Muscle layer of colon (tissue), 2 donors: ENCODE data around the gene TXNDC11.
A peak's percentile ranks its signal among the peaks of the same experiment; 100 is the strongest.

Experiments used
- H3K27ac ChIP-seq: one replicate; pipeline ENCODE4 v1.7.0; 2013; ENCODE audit warnings: low read depth, mild to moderate bottlenecking, low read length, moderate library complexity
- H3K27me3 ChIP-seq, 2 donors: one replicate each; pipeline ENCODE4 v1.7.0; 2013; ENCODE audit warnings: low read length in 2 of 2, mild to moderate bottlenecking in 2 of 2; ENCODE audit not compliant: insufficient read depth in 2 of 2, control insufficient read depth in 1 of 2
- H3K36me3 ChIP-seq: one replicate; pipeline ENCODE4 v1.7.0; 2013; ENCODE audit warnings: mild to moderate bottlenecking, low read length; ENCODE audit not compliant: insufficient read depth
- H3K4me1 ChIP-seq: one replicate; pipeline ENCODE4 v1.7.0; 2013; ENCODE audit warnings: mild to moderate bottlenecking, low read length; ENCODE audit not compliant: insufficient read depth
- H3K4me3 ChIP-seq, 2 donors: one replicate each; pipeline ENCODE4 v1.7.0; 2013; ENCODE audit warnings: low read length in 2 of 2, low read depth in 1 of 2, mild to moderate bottlenecking in 1 of 2, moderate library complexity in 1 of 2
- H3K9ac ChIP-seq: one replicate; pipeline ENCODE4 v1.7.0; 2013; ENCODE audit warnings: low read length
- H3K9me3 ChIP-seq: one replicate; pipeline ENCODE4 v1.7.0; 2013; ENCODE audit warnings: mild to moderate bottlenecking, low read length
- donor health status: abdominal sarcoma.
- donor health status: Adenocarcinoma of cecum.

The TXNDC11 gene

DNA sequence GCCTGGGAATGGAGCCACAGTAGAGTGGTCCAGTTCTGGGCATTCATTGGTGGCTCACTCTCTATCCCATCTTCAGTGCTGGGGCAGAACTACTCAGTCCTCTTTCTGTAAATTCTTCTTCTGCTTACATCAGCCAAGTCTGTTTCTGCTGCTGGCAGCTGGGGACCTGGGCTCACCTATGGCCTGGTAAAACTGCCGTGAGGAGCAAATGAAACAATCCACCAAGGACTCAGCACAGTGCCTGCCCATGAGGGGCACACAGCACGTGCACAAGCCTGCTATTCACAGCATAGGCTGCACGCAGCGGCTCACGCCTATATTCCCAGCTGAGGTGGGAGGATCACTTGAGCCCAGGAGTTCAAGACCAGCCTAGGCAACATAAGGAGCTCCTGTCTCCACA is 105.3 kb downstream of the TXNDC11 start:
- Histone ChIP-seq H3K27ac (no peak overlapping the region), H3K9me3 (no peaks in the 10 kb centered on the region), H3K36me3 (no peaks in the 10 kb centered on the region), H3K27me3 (no peaks in the 10 kb centered on the region), H3K4me1 (peaks cover 21% of the 10 kb centered on the region), H3K4me3 (no peak overlapping the region), H3K9ac (no peak overlapping the region)

DNA sequence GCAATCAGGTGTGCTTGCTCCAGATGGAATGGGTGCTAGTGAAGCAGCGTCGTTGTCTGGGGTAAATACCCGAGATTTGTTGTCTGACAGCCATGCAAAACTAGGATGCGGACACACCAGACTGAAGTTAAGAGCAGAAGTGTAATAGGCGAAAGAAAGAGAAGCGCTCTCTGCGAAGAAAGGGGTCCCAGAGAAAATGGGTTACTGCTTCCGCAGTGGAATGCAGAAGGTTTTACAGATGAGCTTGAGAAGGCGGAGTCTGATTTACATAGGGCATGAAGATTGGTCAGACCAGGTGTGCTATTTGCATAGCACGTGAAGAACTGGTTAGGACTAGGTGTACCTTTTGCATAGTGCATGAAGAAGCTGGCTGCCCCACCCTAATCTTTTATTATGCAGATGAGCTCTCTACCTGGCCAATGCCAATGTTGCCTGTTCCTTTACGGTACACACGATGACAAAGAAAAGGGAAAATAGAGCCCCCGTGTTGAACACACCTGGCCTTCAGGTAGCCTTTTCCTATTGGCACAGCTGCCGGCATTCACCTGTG is 106.4 kb downstream of the TXNDC11 start:
- Histone ChIP-seq H3K4me1 (peaks cover 19% of the 10 kb centered on the region), H3K27ac (no peak overlapping the region), H3K9ac (no peak overlapping the region), H3K4me3 (no peak overlapping the region), H3K27me3 (no peaks in the 10 kb centered on the region), H3K36me3 (no peaks in the 10 kb centered on the region), H3K9me3 (no peaks in the 10 kb centered on the region)

DNA sequence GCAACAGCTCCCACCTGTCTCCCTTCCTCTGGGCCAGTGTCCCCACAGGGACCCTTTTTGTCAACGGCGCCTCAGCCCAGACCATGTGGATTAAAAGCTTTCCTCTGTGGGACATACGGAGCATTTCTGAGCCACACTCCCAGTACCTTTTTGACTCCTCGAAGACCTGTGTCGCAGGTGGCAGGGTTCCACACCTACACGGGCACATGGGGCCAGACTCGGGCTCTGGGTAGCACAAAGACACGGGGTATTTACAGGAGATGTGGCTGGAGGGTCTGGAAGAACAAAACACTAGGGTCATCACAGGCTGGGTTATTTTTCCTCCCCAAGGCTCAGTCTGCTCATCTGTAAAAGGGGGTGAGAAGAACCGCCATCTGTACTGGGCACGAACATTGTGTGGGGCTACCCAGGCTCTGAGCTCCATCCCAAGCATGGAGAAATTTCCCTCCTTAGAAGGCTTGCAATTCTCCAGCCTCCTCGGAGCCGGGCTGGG is 106.9 kb downstream of the TXNDC11 start:
- H3K9me3 ChIP-seq: no peaks in the 10 kb centered on the region
- peaks cover 14% of the 10 kb centered on the region for H3K4me1 ChIP-seq
- no peaks in the 10 kb centered on the region for H3K27me3 ChIP-seq
- H3K9ac ChIP-seq: no peak overlapping the region
- H3K36me3 ChIP-seq: no peaks in the 10 kb centered on the region
- H3K27ac ChIP-seq: no peak overlapping the region
- no peak overlapping the region for H3K4me3 ChIP-seq

DNA sequence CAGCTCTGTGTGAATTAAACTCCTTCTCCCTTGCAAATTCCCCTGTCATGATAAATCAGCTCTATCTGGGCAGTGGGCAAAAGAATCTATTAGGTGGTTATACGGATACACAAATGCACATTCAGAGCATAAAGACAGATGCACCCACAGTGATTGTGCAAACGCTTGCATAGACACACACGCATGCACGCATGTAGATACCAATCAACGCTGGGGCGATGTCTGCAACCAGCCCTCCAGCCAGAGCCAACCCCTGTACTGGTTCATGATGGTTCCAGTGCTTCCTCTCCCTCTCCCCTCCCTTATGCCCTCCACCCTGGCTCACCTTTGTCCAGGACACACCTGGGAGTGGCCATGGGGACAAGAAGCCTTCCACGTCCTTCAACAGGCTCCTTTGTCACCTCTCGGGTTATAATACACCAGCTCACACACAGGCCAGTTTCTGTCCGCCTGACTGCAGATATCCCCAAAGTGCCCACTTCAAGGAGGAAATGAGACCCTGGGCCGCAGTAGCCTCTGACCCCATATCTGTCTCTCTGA is 107.5 kb downstream of the TXNDC11 start:
- Histone ChIP-seq H3K4me1 (peaks cover 11% of the 10 kb centered on the region), H3K9me3 (no peaks in the 10 kb centered on the region), H3K27ac (no peak overlapping the region), H3K9ac (no peak overlapping the region), H3K4me3 (no peak overlapping the region), H3K27me3 (no peaks in the 10 kb centered on the region), H3K36me3 (no peaks in the 10 kb centered on the region)

DNA sequence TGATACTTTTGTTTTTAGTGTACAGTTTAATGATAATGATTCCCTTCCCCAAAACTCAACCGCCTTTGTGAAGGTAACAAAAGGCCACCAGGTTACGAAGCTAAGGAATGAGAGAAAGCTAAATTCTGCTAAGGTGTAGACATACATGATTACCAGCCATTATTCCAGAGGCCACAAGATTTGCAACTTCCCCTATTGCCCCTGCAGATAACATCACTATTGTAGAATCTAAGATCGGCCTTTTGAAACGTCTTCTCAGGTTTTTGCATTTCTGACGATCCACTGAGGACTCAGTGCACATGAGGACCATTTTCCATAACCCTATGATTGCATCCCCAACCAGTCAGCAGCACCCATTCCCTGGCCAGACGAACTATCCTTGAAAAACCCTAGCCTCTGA is 108.3 kb downstream of the TXNDC11 start:
- Histone ChIP-seq H3K4me1 (peaks cover 14% of the 10 kb centered on the region), H3K36me3 (no peaks in the 10 kb centered on the region), H3K27me3 (no peaks in the 10 kb centered on the region), H3K9me3 (no peaks in the 10 kb centered on the region), H3K27ac (no peak overlapping the region), H3K4me3 (no peak overlapping the region), H3K9ac (no peak overlapping the region)

DNA sequence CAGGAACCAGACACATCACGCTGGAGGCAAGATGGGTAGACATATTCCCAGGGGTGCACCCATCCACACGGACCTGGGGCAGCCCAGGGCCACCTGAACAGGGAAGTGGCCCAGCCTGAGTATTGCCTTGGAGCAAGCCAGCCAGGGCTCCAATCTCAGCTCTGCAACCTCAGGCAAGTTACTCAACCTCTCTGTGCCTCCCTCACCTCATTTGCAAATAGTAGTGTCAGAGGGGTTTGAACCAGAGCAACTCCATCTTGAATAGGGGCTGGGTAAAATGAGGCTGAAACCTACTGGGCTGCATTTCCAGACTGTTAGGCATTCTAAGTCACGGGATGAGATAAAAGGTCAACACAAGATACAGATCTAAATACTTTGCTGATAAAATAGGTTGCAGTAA is 109.5 kb downstream of the TXNDC11 start:
- H3K4me1 ChIP-seq: peaks cover 14% of the 10 kb centered on the region
- no peak overlapping the region for H3K4me3 ChIP-seq
- H3K9me3 ChIP-seq: no peaks in the 10 kb centered on the region
- H3K27me3 ChIP-seq: no peaks in the 10 kb centered on the region
- H3K36me3 ChIP-seq: no peaks in the 10 kb centered on the region
- H3K27ac ChIP-seq: no peak overlapping the region
- no peak overlapping the region for H3K9ac ChIP-seq

DNA sequence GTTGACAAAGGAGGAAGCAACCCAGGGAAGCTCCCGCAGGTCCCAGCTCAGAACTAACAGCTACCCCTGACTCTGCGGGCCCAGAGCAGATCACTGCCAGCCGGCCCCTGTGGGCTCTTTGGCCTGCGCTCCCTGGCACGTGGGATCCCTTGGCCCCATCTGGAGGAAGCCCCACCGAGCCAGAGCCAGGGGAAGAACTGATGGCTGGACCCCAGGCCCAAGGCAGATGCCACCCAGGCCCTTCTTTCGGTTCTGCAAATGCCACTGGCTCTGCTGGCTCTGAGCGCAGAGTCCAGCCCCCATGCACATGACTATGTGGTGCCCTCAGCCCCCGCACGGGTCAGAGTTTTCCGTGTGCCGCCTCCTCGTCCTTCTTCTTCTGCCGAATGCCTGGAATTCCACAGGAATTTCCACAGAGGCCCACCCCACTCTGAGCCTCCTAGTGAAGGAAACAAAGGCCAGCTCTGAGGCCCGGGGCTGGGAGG is 110.2 kb downstream of the TXNDC11 start:
- H3K9ac ChIP-seq: no peak overlapping the region
- H3K27ac ChIP-seq: peak overlapping the region; percentile 58
- H3K36me3 ChIP-seq: no peaks in the 10 kb centered on the region
- H3K27me3 ChIP-seq: no peaks in the 10 kb centered on the region
- H3K4me3 ChIP-seq: no peak overlapping the region
- peaks cover 14% of the 10 kb centered on the region for H3K4me1 ChIP-seq
- no peaks in the 10 kb centered on the region for H3K9me3 ChIP-seq

DNA sequence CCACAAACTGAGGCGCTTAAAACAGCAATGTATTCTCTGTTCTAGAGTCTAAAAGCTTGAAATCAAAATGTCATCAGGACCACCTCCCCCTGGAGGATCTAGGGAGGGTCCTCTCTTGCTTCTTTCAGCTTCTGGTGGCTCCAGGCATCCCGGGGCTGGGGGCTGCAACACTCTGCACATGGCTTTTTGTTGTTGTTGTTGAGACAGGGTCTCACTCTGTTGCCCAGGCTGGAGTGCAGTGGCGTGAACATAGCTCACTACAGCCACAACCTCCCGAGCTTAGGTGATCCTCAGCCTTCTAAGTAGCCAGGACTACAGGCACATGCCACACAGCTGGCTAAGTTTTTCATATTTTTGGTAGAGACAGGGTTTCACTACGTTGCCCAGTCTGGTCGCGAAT is 111.4 kb downstream of the TXNDC11 start:
- Histone ChIP-seq H3K4me1 (peaks cover 14% of the 10 kb centered on the region), H3K27ac (no peak overlapping the region)

DNA sequence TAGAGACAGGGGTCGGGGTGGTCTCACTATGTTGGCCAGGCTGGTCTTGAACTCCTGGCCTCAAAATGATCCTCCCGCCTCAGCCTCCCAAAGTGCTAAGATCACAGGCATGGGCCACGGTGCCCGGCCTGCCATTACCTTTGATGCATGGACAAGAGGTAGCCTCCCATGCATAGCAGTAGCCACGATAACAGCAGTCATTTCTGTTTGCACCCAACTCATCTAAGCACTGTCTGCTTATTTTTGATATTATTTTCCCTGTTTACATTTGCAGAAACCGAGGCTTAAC is 111.9 kb downstream of the TXNDC11 start:
- no peak overlapping the region for H3K9ac ChIP-seq
- no peak overlapping the region for H3K27ac ChIP-seq
- no peaks in the 10 kb centered on the region for H3K9me3 ChIP-seq
- no peaks in the 10 kb centered on the region for H3K36me3 ChIP-seq
- H3K27me3 ChIP-seq: no peaks in the 10 kb centered on the region
- no peak overlapping the region for H3K4me3 ChIP-seq
- peaks cover 14% of the 10 kb centered on the region for H3K4me1 ChIP-seq

More for the DNA sequence above, 111.4 kb downstream of the TXNDC11 start:
- H3K4me3 ChIP-seq: no peak overlapping the region
- no peaks in the 10 kb centered on the region for H3K9me3 ChIP-seq
- H3K9ac ChIP-seq: no peak overlapping the region
- no peaks in the 10 kb centered on the region for H3K27me3 ChIP-seq
- no peaks in the 10 kb centered on the region for H3K36me3 ChIP-seq

DNA sequence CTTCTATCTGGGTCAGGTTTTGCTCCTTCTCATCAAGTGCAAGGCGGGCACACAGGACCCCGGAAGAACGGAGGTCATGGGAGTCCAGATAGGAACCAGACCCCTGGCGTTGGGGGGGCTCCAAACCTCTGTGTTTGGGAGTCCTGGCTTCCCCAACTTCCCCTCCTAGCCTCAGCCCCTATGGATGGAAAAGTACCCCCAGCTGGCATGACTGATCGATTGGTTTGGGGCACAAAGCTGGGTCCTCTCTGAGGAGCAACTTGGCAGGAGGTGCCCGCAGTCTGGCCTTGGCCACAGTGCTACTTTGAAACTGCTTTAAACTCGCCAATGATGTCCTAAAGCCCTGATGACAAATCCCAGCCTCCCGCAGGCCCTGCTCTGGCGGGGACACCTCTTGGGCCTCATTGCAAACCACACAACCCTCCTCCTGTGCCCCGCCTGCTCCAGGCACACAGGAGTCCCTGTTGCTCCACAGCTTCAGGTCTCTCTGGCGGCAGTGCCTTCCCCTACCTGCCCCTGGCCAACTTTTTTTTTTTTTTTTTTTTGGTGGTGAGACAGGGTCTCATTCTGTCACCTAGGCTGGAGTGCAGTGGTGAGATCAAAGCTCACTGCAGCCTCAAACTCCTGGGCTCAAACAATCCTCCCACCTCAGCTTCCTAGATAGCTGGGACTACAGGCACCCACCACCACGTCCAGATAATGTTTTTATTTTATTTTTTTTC is 112.5 kb downstream of the TXNDC11 start:
- Histone ChIP-seq H3K9me3 (no peaks in the 10 kb centered on the region), H3K27me3 (no peaks in the 10 kb centered on the region), H3K4me1 (peaks cover 14% of the 10 kb centered on the region), H3K36me3 (no peaks in the 10 kb centered on the region), H3K4me3 (no peak overlapping the region), H3K9ac (no peak overlapping the region), H3K27ac (no peak overlapping the region)
